Measurements from ENCODE around the gene ARL4A.
"Not testable (repeated sequence)": the region's sequence is repeated elsewhere in the genome, so short reads cannot be mapped to it uniquely, and the experiment has no call there.

Gene ARL4A

GRCh38 chr7:12670000-12670729, 17.3 kb upstream of the ARL4A start:
- DNase-seq, result no peak

- no peak for DNase-seq
These were observed 16.5 kb upstream of the ARL4A start for GRCh38 chr7:12670743-12671520.

GRCh38 chr7:12673436-12673835, 14.0 kb upstream of the ARL4A start:
- not testable (repeated sequence) for DNase-seq

GRCh38 chr7:12674053-12674452, 13.4 kb upstream of the ARL4A start:
- DNase-seq, result no peak

- DNase-seq, result no peak
These were observed 12.6 kb upstream of the ARL4A start for GRCh38 chr7:12674861-12675260.

GRCh38 chr7:12683678-12684585, 3.5 kb upstream of the ARL4A start:
- no peak for DNase-seq

- DNase-seq, result no peak
These were observed 2.7 kb upstream of the ARL4A start for GRCh38 chr7:12684733-12685132.

GRCh38 chr7:12685550-12685949, 1.9 kb upstream of the ARL4A start:
- no peak for DNase-seq

GRCh38 chr7:12686234-12686890, 1.1 kb upstream of the ARL4A start:
- DNase-seq, result peak; percentile 95

GRCh38 chr7:12687718-12688171, 312 bp downstream of the ARL4A start:
- DNase-seq, result no peak

GRCh38 chr7:12688485-12689170, 1.2 kb downstream of the ARL4A start:
- DNase-seq, result not testable (repeated sequence)

GRCh38 chr7:12689451-12689850, 2.0 kb downstream of the ARL4A start:
- no peak for DNase-seq

GRCh38 chr7:12690041-12690878, 2.8 kb downstream of the ARL4A start:
- DNase-seq, result no peak

GRCh38 chr7:12691388-12691787, 4.0 kb downstream of the ARL4A start:
- DNase-seq, result not testable (repeated sequence)

- no peak for DNase-seq
These were observed 4.6 kb downstream of the ARL4A start for GRCh38 chr7:12692035-12692434.

GRCh38 chr7:12692479-12693259, 5.2 kb downstream of the ARL4A start:
- no peak for DNase-seq

GRCh38 chr7:12694817-12695216, 7.4 kb downstream of the ARL4A start:
- no peak for DNase-seq

GRCh38 chr7:12695965-12696364, 8.5 kb downstream of the ARL4A start:
- no peak for DNase-seq

- no peak for DNase-seq
These were observed 11.9 kb downstream of the ARL4A start for GRCh38 chr7:12699299-12699698.

- DNase-seq, result no peak
These were observed 14.0 kb downstream of the ARL4A start for GRCh38 chr7:12701433-12701832.

Measured in activated effector memory CD4-positive, alpha-beta T cell treated with Interleukin-2 at 50 U/mL for 16 hours (primary cell).